Adrenal gland (tissue), 5 donors: ENCODE measurements around the gene MS4A10.

Source experiments
- POLR2A ChIP-seq, 2 donors: fragments of 450-650 bp; IDR thresholded peaks; one replicate each; pipeline ENCODE4 v1.6.1; 2017; ENCODE audit warnings: antibody characterized with exemption in 2 of 2, mild to moderate bottlenecking in 2 of 2, moderate library complexity in 1 of 2
- TF ChIP-seq, protein P1 (sequence below), 6 experiments: fragments of 450-650 bp in 4 of 6; fragments of 200-600 bp in 2 of 6; sonication (generic) in 1 of 6; IDR thresholded peaks; 1 replicate in 5 of 6; 2 replicates in 1 of 6; pipeline versions ENCODE4 v1.5.1 to v1.8.0; 2016 to 2021; ENCODE audit warnings: antibody characterized with exemption in 6 of 6, mild to moderate bottlenecking in 2 of 6, moderate library complexity in 1 of 6
- donor health status: DM: no; HTN: no; CAD: no.

DNA sequence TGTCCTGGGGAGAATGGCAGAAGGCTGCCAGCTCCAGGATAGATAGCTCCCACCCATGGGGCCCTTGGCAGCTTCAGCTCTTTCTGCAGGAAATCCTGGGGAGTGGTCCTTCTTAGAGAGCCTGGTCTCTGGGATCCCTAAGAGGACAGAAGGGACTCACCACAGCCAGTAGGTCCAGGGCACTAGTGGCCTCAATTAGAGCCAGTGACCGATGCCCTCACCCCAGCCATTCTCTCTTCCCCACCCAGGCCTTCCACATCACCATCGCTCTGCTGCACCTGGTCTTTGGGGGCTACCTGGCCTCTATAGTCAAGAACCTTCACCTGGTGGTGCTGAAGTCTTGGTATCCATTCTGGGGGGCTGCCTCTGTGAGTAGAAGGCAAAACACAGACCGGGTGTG lies 5.6 kb downstream of the MS4A10 start:
- TF ChIP-seq, protein P1, sequence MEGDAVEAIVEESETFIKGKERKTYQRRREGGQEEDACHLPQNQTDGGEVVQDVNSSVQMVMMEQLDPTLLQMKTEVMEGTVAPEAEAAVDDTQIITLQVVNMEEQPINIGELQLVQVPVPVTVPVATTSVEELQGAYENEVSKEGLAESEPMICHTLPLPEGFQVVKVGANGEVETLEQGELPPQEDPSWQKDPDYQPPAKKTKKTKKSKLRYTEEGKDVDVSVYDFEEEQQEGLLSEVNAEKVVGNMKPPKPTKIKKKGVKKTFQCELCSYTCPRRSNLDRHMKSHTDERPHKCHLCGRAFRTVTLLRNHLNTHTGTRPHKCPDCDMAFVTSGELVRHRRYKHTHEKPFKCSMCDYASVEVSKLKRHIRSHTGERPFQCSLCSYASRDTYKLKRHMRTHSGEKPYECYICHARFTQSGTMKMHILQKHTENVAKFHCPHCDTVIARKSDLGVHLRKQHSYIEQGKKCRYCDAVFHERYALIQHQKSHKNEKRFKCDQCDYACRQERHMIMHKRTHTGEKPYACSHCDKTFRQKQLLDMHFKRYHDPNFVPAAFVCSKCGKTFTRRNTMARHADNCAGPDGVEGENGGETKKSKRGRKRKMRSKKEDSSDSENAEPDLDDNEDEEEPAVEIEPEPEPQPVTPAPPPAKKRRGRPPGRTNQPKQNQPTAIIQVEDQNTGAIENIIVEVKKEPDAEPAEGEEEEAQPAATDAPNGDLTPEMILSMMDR (IDR thresholded peaks at IDR 0.05), result no peak
- TF ChIP-seq POLR2A (IDR thresholded peaks at IDR 0.05), result no peak
